GM12878 (cell line): ENCODE results near the gene KRT12. TPM values are rescaled to one million over a fixed set of nuclear protein-coding genes. Genes with fewer than 3 reads are reported as not detected.

ENCODE experiments used
- ATAC-seq: fragments of 200-7000 bp; cut with Tn5 transposase; 3 replicates; pipeline ENCODE4 v1.9.1; 2020; ENCODE audit warnings: mild to moderate bottlenecking, moderate library complexity
- BruUV-seq: library from RNA; stranded (reverse); fragments of 400-500 nt; replicated peaks from 2 replicates; lab custom pipeline; 2021; lab: Mats Ljungman, UMichigan
- CTCF ChIA-PET: fragments of 300-600 bp; sonication (Branson Sonifier 250); formaldehyde crosslinking; extraction: SDS; loops from one replicate; lab custom pipeline; 2021; ENCODE audit warnings: inconsistent platforms; lab: Yijun Ruan, JAX
- POLR2A ChIA-PET: fragments of 350-600 bp; formaldehyde crosslinking; extraction: SDS; loops from one replicate; lab custom pipeline; 2021; ENCODE audit warnings: inconsistent platforms; lab: Charles Lee
- RAD21 ChIA-PET: fragments of 300-600 bp; sonication (Branson Sonifier 250); formaldehyde crosslinking; loops from one replicate; lab custom pipeline; 2023; ENCODE audit warnings: antibody characterized with exemption; ENCODE audit not compliant: unreplicated experiment; lab: Charles Lee
- SMC1A ChIA-PET: fragments of 300-600 bp; sonication (Branson Sonifier 250); formaldehyde crosslinking; loops from one replicate; lab custom pipeline; 2023; ENCODE audit not compliant: unreplicated experiment, uncharacterized antibody; lab: Charles Lee
- DNase-seq: peaks from one replicate; pipeline ENCODE4 v3.0.0-alpha.2; 2011; ENCODE audit warnings: low read depth, low spot score
- FAIRE-seq: peaks from 3 replicates; lab custom pipeline; 2011; peaks lifted over from hg19 to GRCh38; lab: Jason Lieb, UNC
- H2AFZ ChIP-seq: 2 replicates; pipeline ENCODE4 v1.6.0; 2011; ENCODE audit warnings: low read depth, low read length, control low read depth; ENCODE audit not compliant: control insufficient read depth
- H3K27ac ChIP-seq: 2 replicates; pipeline ENCODE4 v1.5.1; 2011; ENCODE audit warnings: control low read depth; ENCODE audit not compliant: control insufficient read depth, insufficient read depth
- H3K27me3 ChIP-seq, 2 experiments: replicated peaks in 1 of 2; 2 replicates each; pipeline versions ENCODE4 v1.6.0 to v1.6.1; 2011; ENCODE audit warnings: low read length in 1 of 2; ENCODE audit not compliant: control insufficient read depth in 2 of 2, insufficient read depth in 2 of 2
- H3K36me3 ChIP-seq, 2 experiments: 2 replicates each; pipeline ENCODE4 v1.5.1; 2011; ENCODE audit warnings: low read length in 1 of 2; ENCODE audit not compliant: control insufficient read depth in 2 of 2, insufficient read depth in 2 of 2
- H3K4me1 ChIP-seq: 2 replicates; pipeline ENCODE4 v1.6.1; 2011; ENCODE audit warnings: mild to moderate bottlenecking, low read length, moderate library complexity, mixed read lengths; ENCODE audit not compliant: control insufficient read depth, insufficient read depth
- H3K4me2 ChIP-seq: 2 replicates; pipeline ENCODE4 v1.6.0; 2011; ENCODE audit warnings: control low read depth; ENCODE audit not compliant: control insufficient read depth, insufficient read depth
- H3K4me3 ChIP-seq: fragments of 200-600 bp; sonication (generic); 2 replicates; pipeline ENCODE4 v1.5.1; 2016
- H3K79me2 ChIP-seq: 2 replicates; pipeline ENCODE4 v1.6.0; 2011; ENCODE audit warnings: low read length; ENCODE audit not compliant: control insufficient read depth, insufficient read depth
- H3K9ac ChIP-seq: 2 replicates; pipeline ENCODE4 v1.8.0; 2011; ENCODE audit warnings: low read length, control low read depth, mixed read lengths; ENCODE audit not compliant: control insufficient read depth, insufficient read depth
- H3K9me3 ChIP-seq: replicated peaks from 3 replicates; pipeline ENCODE4 v1.5.1; 2011; ENCODE audit warnings: mild to moderate bottlenecking, low read length; ENCODE audit not compliant: control insufficient read depth, insufficient read depth
- H4K20me1 ChIP-seq: 2 replicates; pipeline ENCODE4 v1.6.0; 2011; ENCODE audit not compliant: control insufficient read depth, insufficient read depth
- ASH2L ChIP-seq: fragments of 300-600, 200-600 bp; sonication (generic); IDR thresholded peaks from 2 replicates; pipeline ENCODE4 v1.6.1; 2017; ENCODE audit warnings: low read depth, mild to moderate bottlenecking, borderline replicate concordance
- BCL11A ChIP-seq: IDR thresholded peaks from 2 replicates; pipeline ENCODE4 v1.6.1; 2011; ENCODE audit warnings: low read depth, low read length
- CHD1 ChIP-seq: IDR thresholded peaks from 2 replicates; pipeline ENCODE4 v1.6.1; 2012; ENCODE audit warnings: low read depth, low read length, improper control_type of control experiment
- EZH2 ChIP-seq: IDR thresholded peaks from 2 replicates; pipeline ENCODE4 v1.6.1; 2012; ENCODE audit warnings: low read depth, mild to moderate bottlenecking, control low read depth, inconsistent platforms, low read length, borderline replicate concordance; ENCODE audit not compliant: control insufficient read depth
- FOS ChIP-seq: IDR thresholded peaks from 3 replicates; pipeline ENCODE4 v1.6.1; 2011; ENCODE audit warnings: borderline replicate concordance; ENCODE audit not compliant: insufficient read length; ENCODE audit errors: extremely low read depth
- IRF4 ChIP-seq: IDR thresholded peaks from 2 replicates; pipeline ENCODE4 v1.6.1; 2011; ENCODE audit warnings: low read depth, low read length
- LARP7 ChIP-seq: fragments of 450-650 bp; IDR thresholded peaks from 2 replicates; pipeline ENCODE4 v1.6.1; 2017; ENCODE audit warnings: mild to moderate bottlenecking
- NFXL1 ChIP-seq: fragments of 450-650 bp; IDR thresholded peaks from 2 replicates; pipeline ENCODE4 v1.6.1; 2017; ENCODE audit warnings: antibody characterized with exemption, mild to moderate bottlenecking, borderline replicate concordance
- NR2C2 ChIP-seq: IDR thresholded peaks from 2 replicates; pipeline ENCODE4 v1.6.1; 2011; ENCODE audit warnings: borderline replicate concordance, low read depth; ENCODE audit not compliant: control insufficient read depth, insufficient read length
- WGBS: methylation state at CpG from one replicate; pipeline ENCODE4 v1.1.6; 2016; ENCODE audit warnings: low lambda C conversion rate; ENCODE audit not compliant: insufficient replicate concordance, insufficient coverage; ENCODE audit errors: missing lambda C conversion rate; 5-methylcytosine and 5-hydroxymethylcytosine counted together
- in situ Hi-C: fragments of 300-500 bp; cut with MboI; formaldehyde crosslinking; loops from 9 replicates; pipeline ENCODE4 v1.14.3; 2018; ENCODE audit warnings: mixed read lengths
- intact Hi-C: fragments of 100-400 bp; cut with micrococcal nuclease; formaldehyde crosslinking; loops from one replicate; pipeline ENCODE4 v1.14.2; 2022; ENCODE audit not compliant: unreplicated experiment
- polyA plus RNA-seq, 11 experiments: library from polyadenylated mRNA; depleted of rRNA in 4 of 11; unstranded in 6 of 11; stranded (reverse) in 5 of 11; fragments of >200 nt; fragmentation: Nextera tagmentation in 4 of 11; fragmentation: Illumina TruSeq in 1 of 11; extraction: Ambion mirVana in 4 of 11; extraction: Trizol in 1 of 11; gene quantifications; 1 replicate in 1 of 11; 2 replicates in 10 of 11; pipeline versions ENCODE4 v1.2.1 to v1.2.3, GENCODE V29; 2011 to 2016; ENCODE audit warnings: inconsistent platforms in 2 of 11, missing spikeins in 2 of 11, low read depth in 1 of 11
- total RNA-seq, 4 experiments: library from RNA; depleted of rRNA in 3 of 4; stranded (reverse); fragments of >200 nt in 3 of 4; fragmentation: Illumina TruSeq in 1 of 4; extraction: Trizol in 1 of 4; gene quantifications; 2 replicates each; pipeline versions ENCODE4 v1.2.1 to v1.2.3, GENCODE V29; 2013 to 2021
- TF ChIP-seq, protein P1 (sequence below): fragments of 450-650 bp; formaldehyde crosslinking; IDR thresholded peaks from 2 replicates; pipeline ENCODE4 v1.5.0; 2022; ENCODE audit warnings: mild to moderate bottlenecking, missing genetic modification characterization
- TF ChIP-seq, protein P2 (sequence below): fragments of 450-650 bp; formaldehyde crosslinking; IDR thresholded peaks from 2 replicates; pipeline ENCODE4 v1.4.0; 2022; ENCODE audit warnings: mild to moderate bottlenecking, moderate library complexity
- TF ChIP-seq, protein P3 (sequence below): fragments of 450-650 bp; IDR thresholded peaks from 2 replicates; pipeline ENCODE4 v1.6.1; 2018; ENCODE audit warnings: mild to moderate bottlenecking, low read depth, moderate library complexity; ENCODE audit not compliant: partially characterized antibody

Gene KRT12
- total and polyA plus RNA-seq, 10 of the 15 experiments (the other 5 are each of a cell fraction or from before 2014, with no cell fraction given) = not detected

DNA sequence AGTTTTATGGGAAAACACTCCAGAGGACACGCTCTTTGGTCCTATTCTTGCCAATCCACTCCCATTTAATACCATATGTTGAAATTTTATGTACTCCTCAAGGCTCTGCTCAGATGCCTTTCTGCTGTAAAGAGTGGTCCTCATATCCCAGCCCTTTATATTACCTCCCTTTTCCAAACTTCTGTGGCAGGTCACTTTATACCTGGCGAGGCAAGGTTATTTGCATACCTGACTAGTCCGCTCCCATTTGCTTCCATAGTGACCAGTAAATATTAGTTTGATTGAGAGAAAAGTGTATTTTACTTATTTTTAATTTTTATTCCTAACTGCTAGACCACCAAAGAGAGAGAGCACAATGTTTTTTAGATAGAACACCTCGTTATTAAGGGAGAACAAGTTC is 17.3 kb downstream of the KRT12 start (continued):
- no peak for TF ChIP-seq BCL11A
- no peak for TF ChIP-seq IRF4
- TF ChIP-seq NR2C2 = no peak
- no peak for TF ChIP-seq EZH2
- no peak for TF ChIP-seq NFXL1
- TF ChIP-seq FOS = no peak

DNA sequence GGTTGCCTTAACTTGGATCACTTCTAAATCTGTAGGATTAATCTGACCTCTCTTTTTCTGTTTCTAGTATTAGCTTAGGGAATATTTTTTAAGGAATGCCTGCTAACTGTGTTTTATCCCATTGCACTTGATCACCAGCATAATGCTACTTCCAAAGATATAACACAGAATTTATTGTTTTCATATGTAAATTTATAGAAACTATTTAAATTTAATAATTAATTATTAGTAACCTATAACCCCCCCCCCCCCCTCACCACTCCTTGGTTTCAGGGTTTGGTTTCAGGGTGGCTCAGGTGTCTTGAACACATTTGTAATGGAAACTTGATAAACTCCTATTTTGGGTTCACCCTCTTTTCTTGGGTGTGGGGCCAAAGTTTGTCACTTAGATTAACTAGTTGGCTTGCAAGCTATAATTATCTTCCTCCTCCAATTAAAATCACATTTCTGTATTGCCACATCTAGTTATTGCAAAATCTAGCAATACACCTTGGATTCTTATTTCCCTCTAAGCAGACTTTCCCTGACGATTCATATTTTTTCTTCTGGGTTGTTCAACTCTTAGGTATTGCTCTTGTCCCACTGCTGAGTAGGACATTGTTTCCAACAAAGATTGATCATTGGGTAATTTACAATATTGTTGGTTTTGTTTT is 18.3 kb downstream of the KRT12 start:
- intact Hi-C loops = no loop called here
- H2AFZ ChIP-seq = no peak overlapping the region
- H3K27me3 ChIP-seq = no peaks in the 10 kb centered on the region; a peak in 2 of 4 replicates
- in situ Hi-C loops = no loop called here
- no peaks in the 10 kb centered on the region for H4K20me1 ChIP-seq
- no peak overlapping the region for H3K27ac ChIP-seq
- DNase-seq (no peak), FAIRE-seq (no peak), ATAC-seq (no peak)
- H3K79me2 ChIP-seq = no peaks in the 10 kb centered on the region
- H3K9ac ChIP-seq = no peak overlapping the region
- ChIA-PET CTCF (interaction anchor here (1.1 to 2.3 kb wide), 3 partner anchors 8 to 472 kb away, joined by 3 to 7 read pairs (median 6); no protein-coding TSS in a partner anchor), POLR2A (no interaction called here), RAD21 (no interaction called here), SMC1A (interaction anchor here (0.6 to 3.3 kb wide), 3 partner anchors 8 to 523 kb away, joined by 3 to 11 read pairs (median 3); no protein-coding TSS in a partner anchor)
- no peaks in the 10 kb centered on the region for H3K9me3 ChIP-seq
- H3K4me3 ChIP-seq = no peak overlapping the region
- WGBS = 27% methylated on average over 1 of the region's 1 CpG
- no peak overlapping the region for H3K4me2 ChIP-seq
- no peaks in the 10 kb centered on the region for H3K36me3 ChIP-seq
- no TSS peak for BruUV-seq
- H3K4me1 ChIP-seq = no peaks in the 10 kb centered on the region
- TF ChIP-seq, protein P1, sequence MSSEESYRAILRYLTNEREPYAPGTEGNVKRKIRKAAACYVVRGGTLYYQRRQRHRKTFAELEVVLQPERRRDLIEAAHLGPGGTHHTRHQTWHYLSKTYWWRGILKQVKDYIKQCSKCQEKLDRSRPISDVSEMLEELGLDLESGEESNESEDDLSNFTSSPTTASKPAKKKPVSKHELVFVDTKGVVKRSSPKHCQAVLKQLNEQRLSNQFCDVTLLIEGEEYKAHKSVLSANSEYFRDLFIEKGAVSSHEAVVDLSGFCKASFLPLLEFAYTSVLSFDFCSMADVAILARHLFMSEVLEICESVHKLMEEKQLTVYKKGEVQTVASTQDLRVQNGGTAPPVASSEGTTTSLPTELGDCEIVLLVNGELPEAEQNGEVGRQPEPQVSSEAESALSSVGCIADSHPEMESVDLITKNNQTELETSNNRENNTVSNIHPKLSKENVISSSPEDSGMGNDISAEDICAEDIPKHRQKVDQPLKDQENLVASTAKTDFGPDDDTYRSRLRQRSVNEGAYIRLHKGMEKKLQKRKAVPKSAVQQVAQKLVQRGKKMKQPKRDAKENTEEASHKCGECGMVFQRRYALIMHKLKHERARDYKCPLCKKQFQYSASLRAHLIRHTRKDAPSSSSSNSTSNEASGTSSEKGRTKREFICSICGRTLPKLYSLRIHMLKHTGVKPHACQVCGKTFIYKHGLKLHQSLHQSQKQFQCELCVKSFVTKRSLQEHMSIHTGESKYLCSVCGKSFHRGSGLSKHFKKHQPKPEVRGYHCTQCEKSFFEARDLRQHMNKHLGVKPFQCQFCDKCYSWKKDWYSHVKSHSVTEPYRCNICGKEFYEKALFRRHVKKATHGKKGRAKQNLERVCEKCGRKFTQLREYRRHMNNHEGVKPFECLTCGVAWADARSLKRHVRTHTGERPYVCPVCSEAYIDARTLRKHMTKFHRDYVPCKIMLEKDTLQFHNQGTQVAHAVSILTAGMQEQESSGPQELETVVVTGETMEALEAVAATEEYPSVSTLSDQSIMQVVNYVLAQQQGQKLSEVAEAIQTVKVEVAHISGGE = no peak
- TF ChIP-seq, protein P2, sequence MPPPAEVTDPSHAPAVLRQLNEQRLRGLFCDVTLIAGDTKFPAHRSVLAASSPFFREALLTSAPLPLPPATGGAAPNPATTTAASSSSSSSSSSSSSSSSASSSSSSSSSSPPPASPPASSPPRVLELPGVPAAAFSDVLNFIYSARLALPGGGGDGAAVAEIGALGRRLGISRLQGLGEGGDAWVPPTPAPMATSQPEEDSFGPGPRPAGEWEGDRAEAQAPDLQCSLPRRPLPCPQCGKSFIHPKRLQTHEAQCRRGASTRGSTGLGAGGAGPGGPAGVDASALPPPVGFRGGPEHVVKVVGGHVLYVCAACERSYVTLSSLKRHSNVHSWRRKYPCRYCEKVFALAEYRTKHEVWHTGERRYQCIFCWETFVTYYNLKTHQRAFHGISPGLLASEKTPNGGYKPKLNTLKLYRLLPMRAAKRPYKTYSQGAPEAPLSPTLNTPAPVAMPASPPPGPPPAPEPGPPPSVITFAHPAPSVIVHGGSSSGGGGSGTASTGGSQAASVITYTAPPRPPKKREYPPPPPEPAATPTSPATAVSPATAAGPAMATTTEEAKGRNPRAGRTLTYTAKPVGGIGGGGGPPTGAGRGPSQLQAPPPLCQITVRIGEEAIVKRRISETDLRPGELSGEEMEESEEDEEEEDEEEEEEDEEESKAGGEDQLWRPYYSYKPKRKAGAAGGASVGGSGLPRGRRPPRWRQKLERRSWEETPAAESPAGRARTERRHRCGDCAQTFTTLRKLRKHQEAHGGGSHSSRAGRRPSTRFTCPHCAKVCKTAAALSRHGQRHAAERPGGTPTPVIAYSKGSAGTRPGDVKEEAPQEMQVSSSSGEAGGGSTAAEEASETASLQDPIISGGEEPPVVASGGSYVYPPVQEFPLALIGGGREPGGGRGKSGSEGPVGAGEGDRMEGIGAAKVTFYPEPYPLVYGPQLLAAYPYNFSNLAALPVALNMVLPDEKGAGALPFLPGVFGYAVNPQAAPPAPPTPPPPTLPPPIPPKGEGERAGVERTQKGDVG (CRISPR knock-in tag) = no peak
- TF ChIP-seq LARP7 (no peak), CHD1 (no peak), ASH2L (no peak), NR2C2 (no peak)
- TF ChIP-seq, protein P3, sequence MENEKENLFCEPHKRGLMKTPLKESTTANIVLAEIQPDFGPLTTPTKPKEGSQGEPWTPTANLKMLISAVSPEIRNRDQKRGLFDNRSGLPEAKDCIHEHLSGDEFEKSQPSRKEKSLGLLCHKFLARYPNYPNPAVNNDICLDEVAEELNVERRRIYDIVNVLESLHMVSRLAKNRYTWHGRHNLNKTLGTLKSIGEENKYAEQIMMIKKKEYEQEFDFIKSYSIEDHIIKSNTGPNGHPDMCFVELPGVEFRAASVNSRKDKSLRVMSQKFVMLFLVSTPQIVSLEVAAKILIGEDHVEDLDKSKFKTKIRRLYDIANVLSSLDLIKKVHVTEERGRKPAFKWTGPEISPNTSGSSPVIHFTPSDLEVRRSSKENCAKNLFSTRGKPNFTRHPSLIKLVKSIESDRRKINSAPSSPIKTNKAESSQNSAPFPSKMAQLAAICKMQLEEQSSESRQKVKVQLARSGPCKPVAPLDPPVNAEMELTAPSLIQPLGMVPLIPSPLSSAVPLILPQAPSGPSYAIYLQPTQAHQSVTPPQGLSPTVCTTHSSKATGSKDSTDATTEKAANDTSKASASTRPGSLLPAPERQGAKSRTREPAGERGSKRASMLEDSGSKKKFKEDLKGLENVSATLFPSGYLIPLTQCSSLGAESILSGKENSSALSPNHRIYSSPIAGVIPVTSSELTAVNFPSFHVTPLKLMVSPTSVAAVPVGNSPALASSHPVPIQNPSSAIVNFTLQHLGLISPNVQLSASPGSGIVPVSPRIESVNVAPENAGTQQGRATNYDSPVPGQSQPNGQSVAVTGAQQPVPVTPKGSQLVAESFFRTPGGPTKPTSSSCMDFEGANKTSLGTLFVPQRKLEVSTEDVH = no peak
